ENCODE results near the gene ZNF554.

The ZNF554 gene

GRCh38 chr19:2883686-2884439 is 64.2 kb downstream of the ZNF554 start:
- DNase-seq (ENCODE audit: low spot score) = no peak
- no peak for TF ChIP-seq CTCF (conservative IDR thresholded peaks at IDR 0.05; ENCODE audit: low read depth)
- no peak overlapping the region for H3K27ac ChIP-seq
- CTCF ChIA-PET = interaction anchor here (0.5 to 0.9 kb wide), 2 partner anchors 63 to 1338 kb away, joined by 3 read pairs; no protein-coding TSS in a partner anchor
- POLR2A ChIA-PET (ENCODE audit: low non-redundant PET) = no interaction called here

- no peak for TF ChIP-seq CTCF (conservative IDR thresholded peaks at IDR 0.05; ENCODE audit: low read depth)
- CTCF ChIA-PET = interaction anchor here (0.6 to 1.0 kb wide), 3 partner anchors 14 to 53 kb away, joined by 4 read pairs; no protein-coding TSS in a partner anchor
- H3K27ac ChIP-seq = no peak overlapping the region
- DNase-seq (ENCODE audit: low spot score) = no peak
- POLR2A ChIA-PET (ENCODE audit: low non-redundant PET) = no interaction called here
Observed at GRCh38 chr19:2885736-2886135, 66.1 kb downstream of the ZNF554 start.
